HepG2 (cell line): ENCODE data around the gene EPHX1. TPM values are rescaled to one million over a fixed set of nuclear protein-coding genes. Genes with fewer than 3 reads are reported as not detected.

ENCODE experiments used
- GTF3A ChIP-seq: sonication (generic); formaldehyde crosslinking; conservative IDR thresholded peaks from 2 replicates; pipeline ENCODE4 v1.4.0; 2020; ENCODE audit warnings: mild to moderate bottlenecking, missing genetic modification reagents
- HES4 ChIP-seq: sonication (generic); formaldehyde crosslinking; IDR thresholded peaks from 2 replicates; pipeline ENCODE4 v1.9.0; 2021; ENCODE audit warnings: mild to moderate bottlenecking, missing genetic modification reagents, borderline replicate concordance
- HOXD1 ChIP-seq: sonication (generic); formaldehyde crosslinking; IDR thresholded peaks from 2 replicates; pipeline ENCODE4 v1.5.0; 2020; ENCODE audit warnings: missing genetic modification reagents
- JUN ChIP-seq: sonication (generic); formaldehyde crosslinking; IDR thresholded peaks from 2 replicates; pipeline ENCODE4 v1.4.0; 2020; ENCODE audit warnings: mild to moderate bottlenecking, missing genetic modification reagents
- KDM5B ChIP-seq: sonication (generic); formaldehyde crosslinking; IDR thresholded peaks from 2 replicates; pipeline ENCODE4 v1.4.0; 2020; ENCODE audit warnings: missing genetic modification reagents, mild to moderate bottlenecking, borderline replicate concordance
- POLR2G ChIP-seq: fragments of 200-400 bp; formaldehyde crosslinking; IDR thresholded peaks from 2 replicates; pipeline ENCODE4 v1.6.1; 2018; ENCODE audit warnings: mild to moderate bottlenecking, low read depth, low read length, moderate library complexity
- RBFOX2 ChIP-seq: fragments of 200-400 bp; formaldehyde crosslinking; IDR thresholded peaks from 2 replicates; pipeline ENCODE4 v1.6.1; 2017; ENCODE audit warnings: low read depth, mild to moderate bottlenecking, low read length
- ZFP37 ChIP-seq: sonication (generic); formaldehyde crosslinking; IDR thresholded peaks from 2 replicates; pipeline ENCODE4 v1.4.0; 2020; ENCODE audit warnings: missing genetic modification reagents, borderline replicate concordance
- ZNF230 ChIP-seq: sonication (generic); formaldehyde crosslinking; IDR thresholded peaks from 2 replicates; pipeline ENCODE4 v1.4.0; 2020; ENCODE audit warnings: mild to moderate bottlenecking, missing genetic modification reagents
- ZNF232 ChIP-seq: sonication (generic); formaldehyde crosslinking; IDR thresholded peaks from 2 replicates; pipeline ENCODE4 v1.4.0; 2020; ENCODE audit warnings: missing genetic modification reagents, borderline replicate concordance
- ZNF367 ChIP-seq: sonication (generic); formaldehyde crosslinking; IDR thresholded peaks from 2 replicates; pipeline ENCODE4 v1.4.0; 2020; ENCODE audit warnings: missing genetic modification reagents, borderline replicate concordance
- ZNF431 ChIP-seq: sonication (generic); formaldehyde crosslinking; IDR thresholded peaks from 2 replicates; pipeline ENCODE4 v1.9.0; 2022; ENCODE audit warnings: missing genetic modification reagents, low read depth, mild to moderate bottlenecking, borderline replicate concordance
- ZNF589 ChIP-seq: sonication (generic); formaldehyde crosslinking; conservative IDR thresholded peaks from 2 replicates; pipeline ENCODE4 v1.8.0; 2022; ENCODE audit warnings: mild to moderate bottlenecking, moderate library complexity, missing genetic modification reagents
- ZNF709 ChIP-seq: sonication (generic); formaldehyde crosslinking; IDR thresholded peaks from 2 replicates; pipeline ENCODE4 v1.5.0; 2020; ENCODE audit warnings: mild to moderate bottlenecking, missing genetic modification reagents
- ZSCAN22 ChIP-seq: sonication (generic); formaldehyde crosslinking; IDR thresholded peaks from 2 replicates; pipeline ENCODE4 v1.4.0; 2020; ENCODE audit warnings: mild to moderate bottlenecking, missing genetic modification reagents
- polyA plus RNA-seq, 8 experiments: library from polyadenylated mRNA; depleted of rRNA in 3 of 8; stranded (reverse) in 7 of 8; unstranded in 1 of 8; fragments of >200 nt; fragmentation: Illumina TruSeq in 4 of 8; extraction: Trizol in 4 of 8; gene quantifications; 2 replicates each; pipeline versions ENCODE4 v1.2.1 to v1.2.3, GENCODE V29; 2011 to 2016; ENCODE audit warnings: low read depth in 4 of 8, missing spikeins in 1 of 8, mixed read lengths in 1 of 8; ENCODE audit not compliant: insufficient read depth in 1 of 8
- total RNA-seq, 5 experiments: library from RNA; depleted of rRNA; stranded (reverse); fragments of >200 nt; fragmentation: Illumina TruSeq; extraction: Trizol; gene quantifications; 2 replicates each; pipeline ENCODE4 v1.2.3, GENCODE V29; 2016; ENCODE audit warnings: low read depth in 1 of 5
- TF ChIP-seq, protein P1 (sequence below): sonication (generic); formaldehyde crosslinking; IDR thresholded peaks from 2 replicates; pipeline ENCODE4 v1.8.1; 2023; ENCODE audit warnings: mild to moderate bottlenecking, inconsistent platforms, moderate library complexity, missing genetic modification reagents, borderline replicate concordance
- TF ChIP-seq, protein P2 (sequence below): IDR thresholded peaks from 2 replicates; pipeline ENCODE4 v1.6.1; 2016
- TF ChIP-seq, protein P3 (sequence below): IDR thresholded peaks from 2 replicates; pipeline ENCODE4 v1.6.1; 2018; ENCODE audit warnings: missing genetic modification reagents

Gene EPHX1
- total and polyA plus RNA-seq, 2 of the 13 experiments (the other 11 are each of a cell fraction or from before 2014, with no cell fraction given) = 27.7 to 36.5 TPM

DNA sequence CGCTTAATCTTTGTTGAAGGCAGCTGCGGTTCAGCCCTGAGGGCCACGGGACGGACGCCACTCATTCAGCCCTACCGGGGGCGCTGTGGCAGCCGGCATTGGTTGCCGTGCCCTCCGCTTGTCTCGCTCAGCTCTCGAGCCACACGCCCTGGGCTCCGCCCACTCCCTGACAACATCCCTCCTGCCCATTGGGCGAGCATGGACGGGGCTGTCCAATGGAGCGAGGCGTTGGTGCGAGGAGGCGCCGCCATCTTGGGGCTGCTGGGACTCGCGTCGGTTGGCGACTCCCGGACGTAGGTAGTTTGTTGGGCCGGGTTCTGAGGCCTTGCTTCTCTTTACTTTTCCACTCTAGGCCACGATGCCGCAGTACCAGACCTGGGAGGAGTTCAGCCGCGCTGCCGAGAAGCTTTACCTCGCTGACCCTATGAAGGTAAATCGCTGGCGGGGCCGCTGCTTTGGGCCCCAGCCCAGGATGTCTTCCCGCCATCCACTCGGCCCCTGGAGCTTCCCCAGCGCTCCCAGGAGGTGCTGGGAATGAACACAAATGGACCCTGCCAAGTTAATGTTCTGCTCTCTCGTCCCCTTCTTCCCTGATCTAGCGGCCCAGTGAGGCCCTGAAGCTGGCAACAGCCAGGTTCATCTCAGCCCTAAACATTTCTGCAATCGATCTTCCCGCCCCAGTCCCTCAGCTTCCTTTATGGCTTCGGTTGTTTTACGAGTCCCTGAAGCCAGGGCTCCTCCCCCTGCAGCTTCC, 32.2 kb upstream of the EPHX1 start, which contains the start of gene SRP9 (continued):
- TF ChIP-seq ZNF367 (CRISPR knock-in tag) = no peak
- TF ChIP-seq, protein P1, sequence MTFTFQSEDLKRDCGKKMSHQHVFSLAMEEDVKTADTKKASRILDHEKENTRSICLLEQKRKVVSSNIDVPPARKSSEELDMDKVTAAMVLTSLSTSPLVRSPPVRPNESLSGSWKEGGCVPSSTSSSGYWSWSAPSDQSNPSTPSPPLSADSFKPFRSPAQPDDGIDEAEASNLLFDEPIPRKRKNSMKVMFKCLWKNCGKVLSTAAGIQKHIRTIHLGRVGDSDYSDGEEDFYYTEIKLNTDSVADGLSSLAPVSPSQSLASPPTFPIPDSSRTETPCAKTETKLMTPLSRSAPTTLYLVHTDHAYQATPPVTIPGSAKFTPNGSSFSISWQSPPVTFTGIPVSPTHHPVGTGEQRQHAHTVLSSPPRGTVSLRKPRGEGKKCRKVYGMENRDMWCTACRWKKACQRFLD (CRISPR knock-in tag) = peak; percentile 76
- no peak for TF ChIP-seq ZSCAN22 (CRISPR knock-in tag)
- TF ChIP-seq ZNF230 (CRISPR knock-in tag) = peak; percentile 85; the same call in 1 of the 2 replicates
- no peak for TF ChIP-seq ZNF589 (CRISPR knock-in tag)
- TF ChIP-seq ZNF232 (CRISPR knock-in tag) = peak; percentile 48; the same call in 1 of the 2 replicates
- TF ChIP-seq, protein P2, sequence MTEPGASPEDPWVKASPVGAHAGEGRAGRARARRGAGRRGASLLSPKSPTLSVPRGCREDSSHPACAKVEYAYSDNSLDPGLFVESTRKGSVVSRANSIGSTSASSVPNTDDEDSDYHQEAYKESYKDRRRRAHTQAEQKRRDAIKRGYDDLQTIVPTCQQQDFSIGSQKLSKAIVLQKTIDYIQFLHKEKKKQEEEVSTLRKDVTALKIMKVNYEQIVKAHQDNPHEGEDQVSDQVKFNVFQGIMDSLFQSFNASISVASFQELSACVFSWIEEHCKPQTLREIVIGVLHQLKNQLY (CRISPR knock-in tag) = no peak
- peak; percentile 89 for TF ChIP-seq POLR2G
- TF ChIP-seq ZNF709 (CRISPR knock-in tag) = 0 out of 2 replicates have a peak, but pooled peaks have one; percentile 41
- TF ChIP-seq ZFP37 = no peak
- peak; percentile 56; the same call in 1 of the 2 replicates for TF ChIP-seq HOXD1
- TF ChIP-seq, protein P3, sequence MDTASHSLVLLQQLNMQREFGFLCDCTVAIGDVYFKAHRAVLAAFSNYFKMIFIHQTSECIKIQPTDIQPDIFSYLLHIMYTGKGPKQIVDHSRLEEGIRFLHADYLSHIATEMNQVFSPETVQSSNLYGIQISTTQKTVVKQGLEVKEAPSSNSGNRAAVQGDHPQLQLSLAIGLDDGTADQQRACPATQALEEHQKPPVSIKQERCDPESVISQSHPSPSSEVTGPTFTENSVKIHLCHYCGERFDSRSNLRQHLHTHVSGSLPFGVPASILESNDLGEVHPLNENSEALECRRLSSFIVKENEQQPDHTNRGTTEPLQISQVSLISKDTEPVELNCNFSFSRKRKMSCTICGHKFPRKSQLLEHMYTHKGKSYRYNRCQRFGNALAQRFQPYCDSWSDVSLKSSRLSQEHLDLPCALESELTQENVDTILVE (CRISPR knock-in tag) = peak; percentile 81; the same call in 1 of the 2 replicates
- 0 out of 2 replicates have a peak, but pooled peaks have one; percentile 26 for TF ChIP-seq HES4 (CRISPR knock-in tag)
- no peak for TF ChIP-seq JUN (CRISPR knock-in tag)
- TF ChIP-seq ZNF431 (CRISPR knock-in tag) = 0 out of 2 replicates have a peak, but pooled peaks have one; percentile 43
- peak; percentile 66; the same call in 1 of the 2 replicates for TF ChIP-seq GTF3A
- peak; percentile 91 for TF ChIP-seq RBFOX2
- peak; percentile 66; the same call in 1 of the 2 replicates for TF ChIP-seq KDM5B
